ENCODE data around the gene UPK3A. TPM values are rescaled to one million over a fixed set of nuclear protein-coding genes. Genes with fewer than 3 reads are reported as not detected.

UPK3A gene
- total and polyA plus RNA-seq, 2 experiments from 2014 or later, result 0.47 TPM; not detected in 1

- H3K9me3 Mint-ChIP-seq, result no peaks in the 10 kb centered on the region
- Histone ChIP-seq H3K4me1 (ENCODE audit: insufficient read depth) (peaks cover 8% of the 10 kb centered on the region; the same call in 1 of the 2 replicates), H3K4me3 (no peak overlapping the region), H3F3A (replicated peaks; ENCODE audit: low read depth) (0 out of 2 replicates have a peak, but pooled peaks cover 3% of the 10 kb centered on the region), H3K27me3 (ENCODE audit: insufficient read depth) (peaks cover 13% of the 10 kb centered on the region), H4K20me1 (replicated peaks; ENCODE audit: insufficient read depth) (no peaks in the 10 kb centered on the region), H2AFZ (no peak overlapping the region), H3K27ac (ENCODE audit: low read depth) (no peak overlapping the region), H3K79me2 (replicated peaks; ENCODE audit: insufficient read depth) (no peaks in the 10 kb centered on the region), H3K36me3 (ENCODE audit: insufficient read depth) (no peaks in the 10 kb centered on the region), H3K4me2 (no peak overlapping the region), H3K9me2 (ENCODE audit: insufficient read depth) (no peaks in the 10 kb centered on the region)
- no peak overlapping the region for H3K4me3 Mint-ChIP-seq
- H3K4me1 Mint-ChIP-seq, result peaks cover 17% of the 10 kb centered on the region
- no peak for DNase-seq (ENCODE audit: low spot score)
- H3K27ac Mint-ChIP-seq, result no peak overlapping the region
- TF ChIP-seq ZNF462 (CRISPR knock-in tag; IDR thresholded peaks at IDR 0.05) (no peak), ZNF114 (CRISPR knock-in tag; IDR thresholded peaks at IDR 0.05) (no peak), EZH2phosphoT487 (IDR thresholded peaks at IDR 0.05; ENCODE audit: unreplicated experiment) (no peak), ZNF331 (CRISPR knock-in tag; IDR thresholded peaks at IDR 0.05; ENCODE audit: low read depth) (no peak), POLR2AphosphoS5 (IDR thresholded peaks at IDR 0.05; ENCODE audit: low read depth) (no peak), EZH2 (IDR thresholded peaks at IDR 0.05; ENCODE audit: low read depth, unreplicated experiment) (no peak), JUNB (IDR thresholded peaks at IDR 0.05; ENCODE audit: unreplicated experiment) (no peak), NANOG (IDR thresholded peaks at IDR 0.05; ENCODE audit: borderline replicate concordance) (no peak), ETS1 (IDR thresholded peaks at IDR 0.05) (no peak), STAT1 (IDR thresholded peaks at IDR 0.05; ENCODE audit: unreplicated experiment) (no peak), CREB1 (CRISPR knock-in tag; IDR thresholded peaks at IDR 0.05; ENCODE audit: low read depth) (no peak), REST (IDR thresholded peaks at IDR 0.05; ENCODE audit: unreplicated experiment) (no peak), CTCF (conservative IDR thresholded peaks at IDR 0.05; ENCODE audit: low read depth in 2 of 2) (no peak)
- peaks cover 14% of the 10 kb centered on the region for H3K27me3 Mint-ChIP-seq (ENCODE audit: insufficient read depth, low read depth, poor library complexity)
- H3K36me3 Mint-ChIP-seq (ENCODE audit: low read depth), result no peaks in the 10 kb centered on the region; the same call in 2 of the 3 replicates
- no peak for ATAC-seq
These were observed 11.2 kb upstream of the UPK3A start for GRCh38 chr22:45273452-45274075.

Measured in GM23338 (cell line).